Lower lobe of right lung (tissue), 2 donors: Measurements from ENCODE around the gene BNC2. TPM values are rescaled to one million over a fixed set of nuclear protein-coding genes. Genes with fewer than 3 reads are reported as not detected.

ENCODE experiments used
- ATAC-seq, 2 donors: fragments of 200-7000 bp; cut with Tn5 transposase; one replicate each; pipeline ENCODE4 v1.9.1; 2020 to 2022; ENCODE audit warnings: mild to moderate bottlenecking in 2 of 2, moderate library complexity in 2 of 2
- DNase-seq: peaks from one replicate; pipeline ENCODE4 v3.0.0-alpha.2; 2020
- H3K27ac ChIP-seq: fragments of 200-600 bp; one replicate; pipeline ENCODE4 v1.8.0; 2022
- H3K27me3 ChIP-seq: fragments of 200-600 bp; one replicate; pipeline ENCODE4 v1.8.0; 2022; ENCODE audit warnings: low read depth
- H3K36me3 ChIP-seq: fragments of 200-600 bp; one replicate; pipeline ENCODE4 v1.8.0; 2022; ENCODE audit warnings: mild to moderate bottlenecking
- H3K4me1 ChIP-seq: fragments of 200-600 bp; one replicate; pipeline ENCODE4 v1.8.0; 2022
- H3K4me3 ChIP-seq: fragments of 200-600 bp; one replicate; pipeline ENCODE4 v1.8.0; 2022; ENCODE audit warnings: mild to moderate bottlenecking
- H3K9me3 ChIP-seq: fragments of 200-600 bp; one replicate; pipeline ENCODE4 v1.8.0; 2022
- CTCF ChIP-seq: fragments of 200-600 bp; IDR thresholded peaks from one replicate; pipeline ENCODE4 v1.8.0; 2022; ENCODE audit warnings: antibody characterized with exemption, mild to moderate bottlenecking
- intact Hi-C: fragments of 100-400 bp; cut with DNase I; formaldehyde crosslinking; loops from one replicate; pipeline ENCODE4 v1.11.0; 2022
- total RNA-seq: library from RNA; stranded (reverse); fragmentation: NEBNext Ultra II Directional; extraction: Animal tissue kit (Norgen Biotek cat#: 25700); gene quantifications from one replicate; pipeline ENCODE4 v1.2.1, GENCODE V29; 2021
- donor health status: DM: no; HTN: yes; CAD: no; lungs with severe emphysema.

BNC2 gene
- total RNA-seq, 1 donor from 2014 or later, result 15.0 TPM

- ATAC-seq (no peak), DNase-seq (no peak)
- Histone ChIP-seq H3K4me1 (no peaks in the 10 kb centered on the region), H3K27me3 (no peaks in the 10 kb centered on the region), H3K36me3 (no peaks in the 10 kb centered on the region), H3K9me3 (no peaks in the 10 kb centered on the region), H3K27ac (no peak overlapping the region), H3K4me3 (no peak overlapping the region)
- intact Hi-C loops, result no loop called here
- TF ChIP-seq CTCF, result no peak
Measured at GRCh38 chr9:16712787-16713186, 157.7 kb downstream of the BNC2 start.

- DNase-seq (no peak), ATAC-seq (no peak)
- no peak overlapping the region for H3K27ac ChIP-seq
- H3K27me3 ChIP-seq, result no peaks in the 10 kb centered on the region
- H3K4me3 ChIP-seq, result no peak overlapping the region
- intact Hi-C loops, result no loop called here
- no peaks in the 10 kb centered on the region for H3K9me3 ChIP-seq
- H3K36me3 ChIP-seq, result no peaks in the 10 kb centered on the region
- no peak for TF ChIP-seq CTCF
- no peaks in the 10 kb centered on the region for H3K4me1 ChIP-seq
Measured at GRCh38 chr9:16710888-16711287, 159.6 kb downstream of the BNC2 start.

- Histone ChIP-seq H3K9me3 (no peaks in the 10 kb centered on the region), H3K27ac (no peak overlapping the region), H3K4me1 (no peaks in the 10 kb centered on the region), H3K4me3 (no peak overlapping the region), H3K27me3 (no peaks in the 10 kb centered on the region), H3K36me3 (no peaks in the 10 kb centered on the region)
- intact Hi-C loops, result no loop called here
- ATAC-seq (no peak), DNase-seq (no peak)
- no peak for TF ChIP-seq CTCF
Measured at GRCh38 chr9:16709924-16710323, 160.5 kb downstream of the BNC2 start.

GRCh38 chr9:16708656-16709435 lies 161.6 kb downstream of the BNC2 start:
- intact Hi-C loops, result no loop called here
- DNase-seq (no peak), ATAC-seq (no peak)
- Histone ChIP-seq H3K4me1 (no peaks in the 10 kb centered on the region), H3K27ac (no peak overlapping the region), H3K9me3 (no peaks in the 10 kb centered on the region), H3K27me3 (no peaks in the 10 kb centered on the region), H3K4me3 (no peak overlapping the region), H3K36me3 (no peaks in the 10 kb centered on the region)
- no peak for TF ChIP-seq CTCF

GRCh38 chr9:16705111-16705604 lies 165.3 kb downstream of the BNC2 start:
- H3K27me3 ChIP-seq, result no peaks in the 10 kb centered on the region
- ATAC-seq (peak; percentile 90 to 92), DNase-seq (peak; percentile 57)
- peak overlapping the region; percentile 82 for H3K27ac ChIP-seq
- peaks cover 4% of the 10 kb centered on the region for H3K4me1 ChIP-seq
- H3K4me3 ChIP-seq, result peak overlapping the region; percentile 23
- TF ChIP-seq CTCF, result no peak
- H3K36me3 ChIP-seq, result no peaks in the 10 kb centered on the region
- intact Hi-C loops, result no loop called here
- no peaks in the 10 kb centered on the region for H3K9me3 ChIP-seq
